Ecto neural progenitor cell (in vitro differentiated cells): Measurements from ENCODE around the gene JAG2.
A peak's percentile ranks its signal among the peaks of the same experiment; 100 is the strongest.

ENCODE experiments used
- DNase-seq: peaks from one replicate; pipeline ENCODE4 v3.0.0-alpha.2; 2018; ENCODE audit warnings: low spot score

Gene JAG2

GRCh38 chr14:105139831-105140239, 28.7 kb downstream of the JAG2 start:
- DNase-seq, result no peak

GRCh38 chr14:105139212-105139825, 29.3 kb downstream of the JAG2 start:
- DNase-seq, result no peak

GRCh38 chr14:105138551-105139111, 29.9 kb downstream of the JAG2 start:
- no peak for DNase-seq

DNA sequence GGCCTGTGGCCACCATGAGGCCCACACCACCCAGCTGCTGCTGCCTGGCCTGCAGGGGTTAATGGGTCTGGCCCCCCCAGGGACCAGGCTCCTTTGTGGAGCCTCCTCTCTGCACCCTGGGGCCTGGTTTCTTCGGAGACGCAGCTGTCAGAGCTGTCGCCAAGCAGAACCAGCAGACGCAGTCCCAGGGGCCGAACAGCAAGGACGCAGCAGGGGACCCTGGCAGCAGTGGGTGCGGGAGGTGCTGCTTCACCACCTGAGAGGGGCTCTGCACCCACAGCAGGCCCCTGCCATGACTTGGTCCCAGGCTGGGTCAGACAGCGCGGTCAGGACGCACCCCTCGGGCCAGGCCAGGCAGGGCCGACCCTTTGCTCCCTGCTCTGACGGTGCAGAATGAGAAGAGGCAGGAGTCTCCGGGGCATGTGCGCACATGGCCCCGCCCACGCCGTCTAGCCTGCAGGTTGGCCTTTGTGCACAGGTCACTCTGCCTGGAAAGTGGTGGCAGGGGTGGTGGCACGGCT, 30.5 kb downstream of the JAG2 start:
- no peak for DNase-seq

- no peak for DNase-seq
Observed at GRCh38 chr14:105137481-105138020, 31.0 kb downstream of the JAG2 start.

- no peak for DNase-seq
Observed at GRCh38 chr14:105136401-105137322, 31.9 kb downstream of the JAG2 start.

- no peak for DNase-seq
Observed at GRCh38 chr14:105135700-105136395, 32.7 kb downstream of the JAG2 start.

- peak; percentile 25 for DNase-seq
Observed at GRCh38 chr14:105132921-105133654, 35.5 kb downstream of the JAG2 start.

- no peak for DNase-seq
Observed at GRCh38 chr14:105131241-105131640, 37.3 kb downstream of the JAG2 start.

DNA sequence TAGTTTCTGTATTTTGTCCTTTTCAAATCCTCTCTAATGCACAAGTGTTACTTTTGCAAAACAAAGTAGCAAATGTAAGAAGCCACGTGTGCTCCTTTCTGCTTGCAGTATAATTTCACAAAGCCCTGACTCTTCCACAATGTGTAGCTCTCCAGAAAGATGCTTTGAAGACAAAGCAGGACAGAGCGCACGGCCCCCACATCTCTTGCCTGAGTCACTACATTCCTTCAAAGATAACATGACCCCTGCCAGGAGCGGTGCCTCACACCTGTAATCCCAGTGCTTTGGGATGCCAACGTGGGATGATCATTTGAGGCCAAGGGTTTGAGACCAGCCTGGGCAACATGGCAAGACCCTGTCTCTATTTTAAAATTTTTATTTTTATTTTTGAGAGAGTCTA, 40.5 kb downstream of the JAG2 start:
- DNase-seq, result no peak

- no peak for DNase-seq
Observed at GRCh38 chr14:105126981-105127329, 41.6 kb downstream of the JAG2 start.

DNA sequence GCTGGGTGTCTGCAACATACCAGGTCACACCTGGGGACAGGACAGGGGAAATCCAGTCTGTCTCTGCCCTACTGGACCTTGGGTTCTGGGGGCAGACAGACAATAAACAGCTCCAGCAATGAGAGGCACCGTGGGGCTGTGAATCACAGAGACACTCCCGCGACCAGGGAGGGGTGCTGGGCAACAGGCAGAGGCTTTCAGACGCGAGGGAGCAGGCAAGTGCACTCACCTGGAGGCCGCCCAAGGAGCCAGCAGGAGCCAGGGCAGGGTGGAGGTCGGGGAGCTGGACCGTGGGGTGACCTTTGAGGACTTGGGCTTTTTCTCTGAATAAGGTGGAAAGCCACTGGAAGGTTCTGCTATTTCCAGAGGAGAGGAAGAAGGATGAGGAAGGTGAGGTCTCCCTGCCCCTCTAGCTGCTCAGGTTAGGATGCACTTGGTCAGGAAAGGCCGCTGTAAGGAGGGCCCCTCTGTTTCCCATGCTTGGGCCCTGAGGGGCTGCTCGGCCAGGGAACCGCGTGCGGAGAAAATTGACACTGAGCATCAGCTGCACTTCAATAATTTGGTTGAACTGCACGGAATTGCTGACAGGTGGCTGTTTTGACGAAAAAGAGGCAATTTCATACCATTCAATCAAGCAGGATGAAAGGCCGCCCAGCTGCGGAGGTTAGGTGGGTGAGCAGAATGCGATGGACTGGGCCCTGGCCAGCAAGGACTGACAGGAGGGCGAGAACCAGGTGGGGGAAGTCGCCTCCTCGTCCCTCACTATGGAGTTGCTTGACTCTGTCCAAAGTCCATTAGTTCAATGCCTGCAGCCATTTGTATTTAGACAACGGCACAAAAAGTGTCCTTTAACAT, 42.2 kb downstream of the JAG2 start:
- DNase-seq, result no peak

- no peak for DNase-seq
Observed at GRCh38 chr14:105124823-105125222, 43.8 kb downstream of the JAG2 start.

GRCh38 chr14:105123981-105124765, 44.4 kb downstream of the JAG2 start:
- DNase-seq, result no peak

GRCh38 chr14:105123064-105123665, 45.4 kb downstream of the JAG2 start:
- no peak for DNase-seq

- DNase-seq, result no peak
Observed at GRCh38 chr14:105120056-105120455, 48.5 kb downstream of the JAG2 start.

DNA sequence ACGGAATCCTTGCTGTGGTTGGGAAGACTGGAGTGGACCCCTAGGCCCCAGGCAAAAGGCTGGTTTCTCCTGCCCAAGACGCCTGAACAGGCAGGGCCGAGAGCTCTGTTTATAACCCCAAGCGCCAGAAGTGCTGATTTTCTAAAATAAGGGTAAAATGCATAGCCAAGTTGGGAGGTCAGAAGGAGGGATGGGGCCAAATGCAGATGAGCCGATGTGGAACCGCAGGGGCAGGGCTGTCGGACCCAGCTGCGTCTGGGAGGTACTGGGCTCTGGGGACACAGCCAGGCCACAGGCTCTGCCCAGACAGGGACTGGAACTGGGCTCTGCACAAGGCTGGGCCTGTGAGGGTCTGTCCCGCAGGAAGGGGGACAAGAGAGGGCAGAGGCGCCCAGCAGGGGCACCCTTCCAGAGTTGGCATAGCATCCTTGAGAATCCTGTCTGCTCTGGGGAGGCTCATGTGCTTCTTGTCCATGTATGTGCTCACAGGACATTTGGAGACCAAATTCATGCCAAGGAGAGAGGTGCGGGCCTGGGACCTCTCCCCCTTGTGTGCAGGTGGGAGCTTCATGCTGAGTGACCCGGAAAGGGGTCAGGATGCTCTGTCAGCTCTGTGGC, 49.1 kb downstream of the JAG2 start:
- DNase-seq, result no peak

DNA sequence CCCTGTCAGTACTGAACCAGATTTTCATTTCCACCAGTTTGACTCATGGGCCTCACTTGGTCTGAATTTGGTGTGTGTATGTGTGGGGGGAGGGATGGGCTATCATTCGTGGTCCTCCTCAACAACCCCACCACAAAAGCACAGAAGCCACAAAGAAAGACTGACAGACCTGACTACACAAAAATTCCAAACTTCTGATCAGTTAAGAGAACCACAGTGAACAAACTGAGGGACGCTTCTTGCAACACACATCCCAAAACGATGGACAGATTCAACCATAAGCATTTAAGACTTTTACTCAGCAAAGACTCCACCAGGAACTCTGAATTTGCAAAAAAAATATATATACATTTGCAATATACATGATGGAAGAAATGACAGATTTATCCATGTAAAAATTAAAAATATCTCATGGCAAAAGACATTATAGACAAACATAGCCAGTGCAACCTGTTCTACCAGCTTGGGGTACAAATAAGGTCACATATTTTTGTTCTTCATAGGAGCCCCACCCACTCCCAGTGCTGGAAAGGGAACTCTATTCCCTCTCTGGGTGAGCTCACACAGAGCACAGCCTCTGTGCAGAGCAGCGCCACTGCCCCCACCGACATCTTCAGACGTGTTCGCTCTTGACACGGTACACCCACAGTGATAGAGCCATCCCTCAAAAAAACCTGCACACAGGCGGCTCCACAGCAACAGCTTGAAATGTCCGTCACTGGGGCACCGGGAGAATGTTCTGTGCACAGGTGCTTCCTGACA, 49.7 kb downstream of the JAG2 start:
- no peak for DNase-seq
